Spleen (tissue), 7 donors: ENCODE measurements around the gene LRRK1.

ENCODE experiments used
- CTCF ChIP-seq, 11 experiments: fragments of 200-600 bp in 7 of 11; fragments of 450-650 bp in 4 of 11; sonication (generic) in 4 of 11; IDR thresholded peaks in 8 of 11; conservative IDR thresholded peaks in 3 of 11; 1 replicate in 7 of 11; 2 replicates in 4 of 11; pipeline versions ENCODE4 v1.4.0 to v1.8.0; 2016 to 2021; ENCODE audit warnings: antibody characterized with exemption in 11 of 11, inconsistent platforms in 4 of 11, mild to moderate bottlenecking in 1 of 11
- POLR2AphosphoS5 ChIP-seq, 3 donors: sonication (generic); formaldehyde crosslinking; IDR thresholded peaks; one replicate each; pipeline ENCODE4 v1.5.1; 2017; ENCODE audit warnings: antibody characterized with exemption in 3 of 3
- donor health status: DM: no; HTN: no; CAD: no; lungs with moderate emphysema.
- donor health status: DM: no; HTN: no; CAD: no.
- donor health status: DM: no; HTN: no; CAD: no.

DNA sequence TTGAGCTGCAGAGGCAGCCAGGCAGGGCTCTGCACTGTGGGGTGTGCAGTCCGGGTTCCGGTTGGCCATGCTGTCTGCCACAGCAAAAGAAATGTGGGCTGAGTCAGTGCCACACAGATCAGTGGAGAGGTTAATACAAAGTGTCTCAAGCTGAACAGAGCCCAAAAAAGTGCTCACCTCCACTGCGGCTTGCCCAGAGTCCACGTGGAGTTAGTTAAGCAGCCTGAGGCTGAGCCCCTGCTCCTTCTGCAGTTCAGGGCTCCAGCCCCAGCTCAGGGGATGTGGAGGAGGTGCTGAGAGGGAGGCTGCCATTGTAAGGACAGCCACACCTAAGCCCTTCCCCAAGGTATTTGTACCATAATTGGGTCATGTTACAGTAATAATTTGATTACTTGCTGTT is 85.3 kb downstream of the LRRK1 start:
- TF ChIP-seq CTCF (IDR thresholded peaks at IDR 0.05 in 8 of 11, conservative IDR thresholded peaks at IDR 0.05 in 3 of 11) (no peak), POLR2AphosphoS5 (IDR thresholded peaks at IDR 0.05) (no peak)
